HG03575 (cell line): Measurements from ENCODE around the gene ASCC1.
A peak's percentile ranks its signal among the peaks of the same experiment; 100 is the strongest.

Source experiments
- ATAC-seq: cut with Tn5 transposase; IDR thresholded peaks from one replicate; pipeline ENCODE4 v1.9.1; 2021; ENCODE audit not compliant: unreplicated experiment, insufficient number of reproducible peaks, low FRiP score; ENCODE audit errors: extremely low read depth

Gene ASCC1, protein sequence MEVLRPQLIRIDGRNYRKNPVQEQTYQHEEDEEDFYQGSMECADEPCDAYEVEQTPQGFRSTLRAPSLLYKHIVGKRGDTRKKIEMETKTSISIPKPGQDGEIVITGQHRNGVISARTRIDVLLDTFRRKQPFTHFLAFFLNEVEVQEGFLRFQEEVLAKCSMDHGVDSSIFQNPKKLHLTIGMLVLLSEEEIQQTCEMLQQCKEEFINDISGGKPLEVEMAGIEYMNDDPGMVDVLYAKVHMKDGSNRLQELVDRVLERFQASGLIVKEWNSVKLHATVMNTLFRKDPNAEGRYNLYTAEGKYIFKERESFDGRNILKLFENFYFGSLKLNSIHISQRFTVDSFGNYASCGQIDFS

GRCh38 chr10:72215611-72216549 lies at the start of gene ASCC1, which contains the start of gene ANAPC16:
Gene ASCC1 (minus strand): TSS chr10:72216276. CDS start chr10:72213298, 2,978 bp downstream.
Gene ANAPC16 (plus strand): TSS chr10:72216012. CDS start chr10:72223915, 7,903 bp downstream.
- no peak for ATAC-seq

DNA sequence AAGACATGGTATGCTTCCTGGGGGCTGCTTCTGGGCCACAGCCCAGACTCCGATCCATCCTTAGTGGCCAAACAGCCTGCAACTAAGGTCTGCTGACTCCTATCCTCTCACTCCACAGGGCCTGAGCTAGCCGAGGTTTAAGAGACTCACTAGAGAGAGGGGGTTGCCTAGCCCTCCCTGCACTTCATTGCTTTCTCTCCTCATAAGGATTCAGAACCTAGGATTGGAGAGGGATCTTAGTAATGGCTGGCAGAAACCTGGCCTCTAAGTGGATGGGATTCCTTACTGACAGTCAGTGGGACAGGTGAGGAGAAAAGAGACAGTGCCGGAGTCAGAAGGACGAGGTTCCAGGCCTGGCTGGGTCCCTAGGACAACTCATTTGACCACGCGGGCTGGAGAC lies 49.4 kb upstream of the ASCC1 start:
- ATAC-seq: no peak

GRCh38 chr10:72264536-72264935 lies 48.5 kb upstream of the ASCC1 start:
- ATAC-seq: no peak

DNA sequence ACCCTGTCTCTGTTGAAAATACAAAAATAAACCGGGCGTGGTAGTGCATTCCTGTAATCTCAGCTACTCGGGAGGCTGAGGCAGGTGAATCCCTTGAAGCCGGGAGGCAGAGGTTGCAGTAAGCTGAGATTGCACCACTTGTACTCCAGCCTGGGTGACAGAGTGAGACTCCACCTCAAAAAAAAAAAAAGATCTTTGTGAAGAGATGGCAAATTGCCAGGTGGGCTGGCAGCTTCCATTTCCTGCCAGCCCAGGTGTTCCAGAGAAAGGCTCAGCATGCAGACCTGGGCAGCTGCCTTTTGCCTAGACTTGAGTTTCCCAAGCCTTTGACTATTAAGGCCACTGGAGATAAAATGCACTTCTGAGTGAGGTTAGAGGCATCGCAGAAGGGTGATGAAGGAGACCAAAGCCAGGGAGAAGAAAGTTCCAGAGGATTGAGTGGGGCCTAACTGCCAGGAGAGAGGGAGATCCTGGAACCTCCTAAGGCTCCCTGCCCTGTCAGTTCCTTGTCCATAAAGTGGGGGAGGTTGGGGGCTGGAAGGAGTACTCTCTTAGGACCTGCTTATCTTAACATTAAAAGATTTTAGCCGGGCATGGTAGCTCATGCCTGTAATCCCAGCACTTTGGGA lies 47.7 kb upstream of the ASCC1 start:
- ATAC-seq: no peak

GRCh38 chr10:72261784-72262404 lies 45.8 kb upstream of the ASCC1 start:
- no peak for ATAC-seq

DNA sequence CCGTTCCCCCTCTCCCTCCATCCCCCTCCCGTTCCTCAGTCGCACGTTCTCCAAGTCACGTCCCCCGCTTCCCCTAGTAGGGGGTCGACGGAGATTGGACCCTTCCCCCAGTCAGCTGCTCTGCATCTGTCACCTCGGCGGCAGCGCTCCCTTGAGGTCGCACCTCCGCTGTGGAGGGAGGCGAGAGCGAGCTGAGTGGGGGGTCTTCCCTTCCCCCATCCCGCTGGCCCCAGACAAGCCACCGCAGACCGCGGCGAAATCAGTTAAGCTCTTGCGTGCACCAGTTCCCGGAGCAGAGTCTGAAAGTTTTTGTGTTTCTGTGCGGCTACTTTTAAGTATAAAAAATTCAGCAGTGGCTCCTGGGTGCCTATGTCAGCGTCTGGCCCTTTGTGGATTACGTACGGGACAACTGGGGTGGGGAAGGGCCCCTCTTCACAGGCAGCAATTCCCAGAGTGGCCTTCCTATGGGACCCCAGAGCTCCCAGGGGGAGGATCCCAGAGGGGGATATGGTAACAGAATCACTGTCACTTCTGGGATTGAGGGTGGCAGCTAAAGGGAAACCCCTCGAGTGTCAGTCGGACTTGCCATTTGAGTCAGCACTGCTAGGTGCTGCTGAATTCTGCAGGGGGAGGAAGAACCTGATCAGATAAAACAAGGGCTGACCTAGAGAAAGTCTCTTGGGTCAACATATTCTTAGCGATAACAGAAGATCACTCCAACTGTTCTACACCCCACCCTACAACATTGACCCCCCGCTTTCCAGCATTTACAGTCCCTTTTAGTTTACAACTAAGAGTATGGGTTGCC lies 45.1 kb upstream of the ASCC1 start:
- peak; percentile 31 for ATAC-seq

GRCh38 chr10:72260239-72260975 lies 44.3 kb upstream of the ASCC1 start:
- peak; percentile 20 for ATAC-seq

- ATAC-seq: no peak
Measured at GRCh38 chr10:72259491-72260238, 43.6 kb upstream of the ASCC1 start.

DNA sequence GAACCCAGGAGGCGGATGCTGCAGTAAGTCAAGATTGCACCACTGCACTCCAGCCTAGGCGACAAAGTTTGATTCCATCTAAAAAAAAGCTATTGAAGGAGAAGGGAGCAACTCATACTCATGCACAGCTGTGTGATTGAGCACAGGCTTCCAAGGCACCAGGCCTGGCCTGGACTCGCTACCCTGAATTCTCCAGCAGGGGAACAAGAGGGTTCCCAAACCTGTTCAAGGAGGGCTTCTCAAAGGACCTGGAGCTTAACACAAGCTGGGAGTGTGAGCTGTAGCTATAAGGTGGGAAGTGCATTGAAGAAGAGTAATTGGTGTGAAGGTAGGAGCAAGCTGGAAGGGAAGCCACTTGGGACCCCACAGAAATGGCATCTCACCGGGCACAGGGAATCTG lies 42.5 kb upstream of the ASCC1 start:
- no peak for ATAC-seq

- ATAC-seq: no peak
Measured at GRCh38 chr10:72257051-72257892, 41.2 kb upstream of the ASCC1 start.

- ATAC-seq: no peak
Measured at GRCh38 chr10:72255977-72256729, 40.1 kb upstream of the ASCC1 start.

GRCh38 chr10:72254813-72255568 lies 38.9 kb upstream of the ASCC1 start:
- no peak for ATAC-seq

DNA sequence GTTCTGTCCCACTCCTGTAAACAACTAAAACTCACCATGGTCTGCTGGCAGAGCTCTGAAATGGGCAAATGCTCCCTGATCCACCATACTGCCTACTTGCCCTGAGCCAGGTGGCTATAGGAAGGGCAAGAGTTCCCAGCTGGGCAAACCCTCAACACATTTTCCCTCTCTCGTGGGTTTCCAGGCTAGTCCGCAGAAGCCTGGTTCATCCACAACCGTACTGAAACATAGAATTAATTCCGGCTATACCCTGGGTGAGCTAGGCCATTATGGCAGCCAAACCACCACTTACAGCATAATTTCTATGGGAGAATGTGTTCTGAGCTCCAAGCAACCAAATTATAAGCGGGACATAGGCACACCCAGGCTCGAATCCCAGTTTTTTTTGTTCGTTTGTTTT lies 37.5 kb upstream of the ASCC1 start:
- no peak for ATAC-seq

DNA sequence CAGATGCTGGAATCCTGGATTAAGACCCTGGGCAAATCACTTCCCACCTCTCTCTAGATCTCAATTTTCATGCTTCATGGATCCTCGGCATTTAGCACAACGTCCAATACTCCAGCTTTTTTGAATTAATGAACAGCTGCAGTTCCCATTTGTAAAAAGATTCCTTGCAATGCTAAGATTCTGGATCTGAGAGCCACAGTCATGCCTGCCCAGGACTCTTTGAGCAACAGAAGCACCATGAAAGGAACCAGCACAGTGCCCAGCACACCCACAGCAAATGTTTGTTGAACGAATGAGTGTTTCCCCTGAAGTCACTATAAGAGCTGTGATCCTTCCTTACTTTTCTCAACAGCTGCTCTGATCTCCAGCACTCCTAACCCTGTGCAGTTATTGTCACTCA lies 36.9 kb upstream of the ASCC1 start:
- ATAC-seq: no peak

- ATAC-seq: no peak
Measured at GRCh38 chr10:72251635-72252034, 35.6 kb upstream of the ASCC1 start.
